ENCODE measurements around the gene C1QTNF2.

C1QTNF2 gene, protein sequence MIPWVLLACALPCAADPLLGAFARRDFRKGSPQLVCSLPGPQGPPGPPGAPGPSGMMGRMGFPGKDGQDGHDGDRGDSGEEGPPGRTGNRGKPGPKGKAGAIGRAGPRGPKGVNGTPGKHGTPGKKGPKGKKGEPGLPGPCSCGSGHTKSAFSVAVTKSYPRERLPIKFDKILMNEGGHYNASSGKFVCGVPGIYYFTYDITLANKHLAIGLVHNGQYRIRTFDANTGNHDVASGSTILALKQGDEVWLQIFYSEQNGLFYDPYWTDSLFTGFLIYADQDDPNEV

DNA sequence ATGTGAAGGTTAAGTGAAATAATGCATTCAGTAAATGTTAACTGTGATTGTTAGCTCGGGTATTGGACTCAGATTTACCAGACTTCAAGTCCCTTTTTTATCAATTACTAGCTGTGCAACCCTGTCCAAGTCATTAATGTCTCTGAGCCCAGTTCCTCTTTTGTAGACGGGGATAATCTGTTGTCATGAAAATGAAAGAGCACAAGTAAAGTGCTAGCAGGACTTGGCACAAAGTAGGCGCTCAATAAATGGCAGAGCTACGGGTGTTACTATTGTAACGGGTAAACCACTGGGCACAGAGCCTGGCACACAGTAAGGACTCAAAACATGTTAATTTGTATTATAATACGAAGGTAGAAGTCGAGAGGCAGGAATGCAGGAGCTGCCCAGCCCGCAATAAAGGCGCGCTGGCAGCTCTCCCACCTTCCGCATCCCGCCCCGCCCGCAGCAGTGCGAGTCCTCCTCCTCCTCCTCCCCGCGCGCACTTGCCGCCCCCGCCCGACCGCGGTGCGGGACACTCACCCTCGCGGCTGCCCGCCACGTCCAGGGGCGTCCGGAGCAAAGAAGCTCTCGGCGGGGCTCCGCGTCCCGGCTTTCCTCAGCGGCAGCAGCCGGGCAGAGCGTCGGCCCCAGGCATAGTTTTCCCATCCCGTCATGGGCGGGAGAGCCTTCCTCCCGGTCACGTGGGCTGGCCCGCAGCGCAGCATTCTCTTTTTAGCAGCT lies at the start of gene C1QTNF2:
TSS of gene C1QTNF2 (minus strand) at position 637 of the 723 bp plus-strand sequence. CDS start 15,615 bp downstream, outside the sequence.
- DNase-seq, result peak in 1 of 2 donors; percentile 31

DNA sequence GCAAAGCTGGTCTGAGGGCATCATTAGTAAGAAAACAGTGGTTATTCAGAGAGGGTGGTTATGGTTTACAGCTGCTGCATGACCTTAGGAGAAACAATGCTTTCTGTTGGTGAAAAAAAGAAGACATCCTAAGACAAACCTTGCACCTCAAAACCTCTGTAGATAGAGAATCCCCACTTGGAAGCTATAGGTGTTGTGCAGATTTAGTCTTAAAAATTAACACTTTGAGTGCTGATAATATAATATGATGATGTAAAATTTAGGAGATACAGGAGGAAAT lies 49.8 kb upstream of the C1QTNF2 start:
- no peak for DNase-seq

DNA sequence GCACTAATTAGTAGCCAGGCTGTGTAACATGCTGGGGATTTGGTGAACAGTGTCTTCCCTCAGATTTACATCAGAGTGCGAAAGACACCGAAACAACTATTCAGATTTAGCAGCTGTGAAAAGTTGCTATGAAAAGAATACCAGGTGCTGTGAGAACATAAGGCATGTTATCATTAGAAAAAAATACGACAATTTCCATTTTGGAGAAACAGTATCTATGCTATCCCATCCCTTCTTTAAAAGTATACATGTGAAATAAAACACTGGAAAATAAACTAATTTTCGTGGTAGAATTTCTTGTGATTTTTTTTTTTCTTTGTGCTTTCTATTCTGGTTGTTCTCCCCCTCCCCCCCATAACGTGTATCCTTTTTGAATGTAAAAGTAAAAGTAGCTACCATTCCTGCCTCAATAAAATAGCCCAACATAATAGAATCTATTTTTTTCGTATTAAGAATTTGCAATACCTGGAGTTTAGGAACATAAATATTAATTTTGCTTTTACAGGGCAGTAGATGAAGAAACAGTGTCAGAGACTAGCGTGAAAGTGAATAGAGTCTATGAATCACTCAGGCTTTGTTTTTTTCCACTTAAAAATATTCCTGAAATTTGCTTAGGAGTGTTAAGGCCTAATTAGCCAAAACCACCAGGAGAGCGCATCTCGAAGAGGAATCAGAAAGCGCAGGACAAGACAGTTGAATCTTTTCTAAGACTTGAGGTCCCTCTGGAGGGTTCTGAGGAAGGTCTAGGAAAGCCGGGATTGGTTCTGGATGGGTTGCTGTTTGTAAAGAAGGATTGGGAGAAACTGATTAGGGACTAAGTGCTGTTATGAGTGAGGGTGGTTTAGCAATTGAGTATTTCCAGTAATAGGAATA lies 49.3 kb upstream of the C1QTNF2 start:
- peak in 1 of 2 donors; percentile 11 for DNase-seq

DNA sequence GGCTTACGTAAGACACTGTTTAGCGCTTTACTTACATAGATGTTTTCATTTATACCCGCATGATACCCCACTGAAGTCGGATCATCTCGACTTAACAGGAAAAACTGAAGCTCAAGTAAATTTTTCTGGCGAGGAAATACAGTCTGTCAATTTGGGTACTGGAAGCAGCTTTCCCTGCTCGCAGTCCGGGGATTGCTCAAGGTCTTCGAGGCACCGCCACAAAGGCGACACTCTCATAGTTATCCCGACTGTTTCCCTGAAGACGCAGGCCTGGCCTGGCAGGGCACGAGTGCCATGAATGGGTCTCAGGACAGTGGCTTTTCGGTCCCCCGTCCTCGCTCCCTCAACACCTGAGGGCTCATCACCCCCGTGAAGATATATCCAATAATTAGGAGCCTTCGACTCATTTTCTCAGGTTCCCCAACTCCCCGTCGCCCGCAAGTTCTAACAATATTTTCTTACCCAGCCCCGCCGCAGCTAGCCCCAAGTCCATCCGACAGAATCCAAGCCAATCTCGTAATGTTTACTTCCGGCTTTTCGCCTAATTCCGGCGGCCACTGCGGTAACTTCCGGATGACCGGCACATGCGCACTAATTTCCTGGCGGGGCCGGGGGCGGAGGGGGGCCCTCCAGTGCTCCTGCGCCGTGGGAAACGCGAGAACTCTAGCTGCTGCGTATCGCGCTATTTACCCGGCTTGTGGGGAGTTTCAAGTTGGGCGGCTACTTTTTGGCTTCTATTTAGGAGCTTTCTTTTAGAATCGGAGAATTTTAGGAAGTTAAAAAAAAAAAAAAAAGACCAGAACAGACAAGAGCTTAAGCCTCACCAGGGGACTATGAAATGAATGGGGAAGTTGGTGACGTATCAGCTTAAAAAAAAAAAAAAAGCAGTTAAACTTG lies 48.4 kb upstream of the C1QTNF2 start, which contains the start of gene SLU7:
TSS of gene SLU7 (minus strand) at position 521 of the 897 bp plus-strand sequence. CDS start 3,787 bp downstream, outside the sequence.
- peak; percentile 96 to 97 for DNase-seq

DNA sequence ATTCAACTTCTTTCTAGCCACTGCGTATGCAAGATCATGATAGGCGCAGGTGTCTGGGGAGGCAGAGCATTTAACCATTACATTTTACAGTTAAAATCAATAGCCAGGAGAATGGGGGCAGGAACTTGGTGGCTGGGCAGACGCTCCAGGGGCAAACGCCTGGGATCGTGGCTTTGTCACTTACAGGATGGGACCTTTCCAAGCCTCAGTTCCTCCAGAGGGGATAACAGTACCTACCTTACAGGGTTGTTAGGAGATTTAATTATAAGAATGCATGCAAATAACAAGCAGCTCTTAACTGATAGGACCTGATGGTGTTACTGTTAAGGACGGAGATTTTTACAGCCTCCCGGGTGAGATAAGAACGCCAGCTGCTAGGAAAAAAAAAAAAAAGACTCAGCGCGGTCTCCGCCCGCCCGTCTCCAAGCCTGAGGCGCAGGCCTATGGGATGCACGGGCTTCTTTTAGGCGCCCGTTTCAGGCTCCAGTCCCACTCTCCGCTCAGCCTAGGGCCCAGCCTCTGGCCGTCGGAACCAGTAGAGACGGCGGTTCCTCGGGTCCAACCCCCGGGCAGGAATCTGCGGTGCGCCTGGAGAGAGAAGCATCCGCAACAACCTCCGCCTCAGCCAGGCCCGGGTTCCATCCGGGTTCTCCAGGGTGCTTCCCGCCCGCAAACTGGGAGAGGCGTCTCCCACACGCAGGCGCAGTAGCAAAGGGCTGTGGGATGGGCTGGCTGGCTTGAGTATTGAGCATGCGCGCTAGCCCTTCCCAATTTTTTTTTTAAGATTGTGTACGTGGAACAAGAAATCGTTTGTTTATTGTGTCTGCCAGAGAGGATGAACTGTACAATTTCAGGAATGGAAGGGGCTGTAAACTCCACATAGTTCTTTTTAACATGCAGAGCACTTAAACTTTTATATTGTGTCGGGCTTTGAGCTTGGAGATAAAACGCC lies 29.3 kb upstream of the C1QTNF2 start, which contains the start of gene FAM200C:
TSS of gene FAM200C (minus strand) at position 653 of the 952 bp plus-strand sequence. CDS start 4,564 bp downstream, outside the sequence.
- DNase-seq, result peak; percentile 90 to 92

DNA sequence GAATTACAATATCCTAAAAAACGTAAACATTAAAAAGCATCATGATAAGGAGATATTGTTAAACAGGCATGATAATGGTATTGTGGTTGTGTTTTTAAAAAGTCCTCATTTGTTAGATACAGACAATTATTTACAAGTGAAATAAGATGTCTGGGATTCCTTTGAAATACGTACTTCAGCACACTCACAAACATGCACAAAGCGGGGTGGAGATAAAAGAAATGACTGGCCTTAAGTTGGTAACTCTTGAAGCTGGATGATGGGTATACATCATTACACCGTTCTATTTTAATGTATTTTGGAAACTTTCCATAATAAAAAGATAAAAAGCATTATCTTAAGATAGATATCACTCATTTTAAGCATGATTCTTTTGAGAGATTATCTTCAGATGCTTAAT lies 28.4 kb upstream of the C1QTNF2 start:
- no peak for DNase-seq

DNA sequence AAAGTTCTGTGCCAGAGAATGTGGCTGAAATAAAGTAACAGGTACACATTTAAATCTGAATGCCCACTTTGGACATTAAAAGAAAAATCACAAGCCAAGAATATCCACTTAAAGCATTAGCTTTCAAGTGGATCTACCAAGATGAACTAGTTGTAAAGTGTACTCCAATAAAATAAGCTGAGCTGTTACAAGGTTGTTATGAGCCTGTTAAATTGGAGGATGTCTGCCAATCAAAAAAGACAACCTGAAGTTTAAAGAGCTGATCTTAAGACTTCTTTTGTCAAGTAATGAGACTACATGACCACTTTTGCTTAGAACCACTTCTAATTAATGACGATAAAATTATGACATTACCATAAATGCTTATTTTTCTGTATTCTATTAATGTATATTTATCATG lies 27.1 kb upstream of the C1QTNF2 start:
- no peak for DNase-seq

DNA sequence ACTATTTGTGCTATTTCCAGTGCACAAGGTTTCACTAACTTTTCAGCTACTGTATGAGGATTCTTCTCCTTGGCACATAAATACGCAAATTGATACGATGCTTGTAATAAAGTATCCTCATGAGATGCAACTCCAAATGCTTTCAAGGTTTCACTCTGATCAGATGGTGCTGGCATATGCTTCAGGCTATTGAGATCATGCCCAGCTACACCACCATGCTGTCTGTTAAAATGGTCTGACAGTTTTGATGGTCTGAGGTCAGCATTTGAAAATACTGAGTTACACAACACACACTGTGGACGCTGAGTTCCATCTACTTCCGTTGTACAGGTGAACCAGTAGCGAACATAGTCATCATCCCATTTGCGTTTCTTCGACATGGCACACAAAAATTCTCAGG lies 24.7 kb upstream of the C1QTNF2 start:
- no peak for DNase-seq

DNA sequence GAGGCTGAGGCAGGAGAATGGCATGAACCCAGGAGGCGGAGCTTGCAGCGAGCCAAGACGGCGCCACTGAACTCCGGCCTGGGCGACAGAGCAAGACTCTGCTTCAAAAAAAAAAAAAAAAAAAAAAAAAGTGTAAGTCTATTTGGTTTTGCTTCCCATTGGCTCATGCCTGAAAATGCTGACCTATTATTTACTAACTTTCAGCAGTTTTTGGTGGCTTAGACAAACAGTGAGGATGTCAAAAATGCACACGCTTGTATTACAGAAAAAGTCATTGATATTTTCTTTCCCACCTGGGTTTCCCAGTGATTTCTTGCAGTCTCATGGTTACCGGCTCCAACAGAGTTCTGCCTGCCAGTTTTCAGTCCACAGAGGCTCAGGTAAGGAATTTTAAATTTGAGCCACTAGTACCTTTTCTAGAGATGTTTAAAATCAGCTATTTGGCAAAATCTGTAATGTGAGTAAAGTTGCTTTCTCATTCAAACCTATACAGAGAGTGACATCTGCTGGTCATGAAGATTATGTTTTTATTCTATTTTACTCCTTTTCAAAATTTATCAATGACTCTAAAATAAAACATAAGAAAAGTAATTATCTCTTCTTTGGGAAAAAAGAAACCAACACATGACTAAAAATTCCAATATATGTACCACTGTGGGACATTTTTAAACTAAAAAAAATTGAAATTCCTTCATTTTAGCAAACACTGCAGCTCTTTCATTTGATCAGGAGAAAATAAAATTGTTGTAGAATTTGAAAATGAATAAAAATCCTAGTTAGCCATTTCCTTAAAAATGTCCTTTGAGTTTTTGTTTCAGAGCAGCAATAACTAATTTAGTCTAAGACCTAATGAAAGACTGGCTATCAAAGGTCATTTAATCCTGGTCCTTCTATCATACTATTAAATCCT lies 20.6 kb upstream of the C1QTNF2 start:
- DNase-seq, result peak; percentile 25 to 58

DNA sequence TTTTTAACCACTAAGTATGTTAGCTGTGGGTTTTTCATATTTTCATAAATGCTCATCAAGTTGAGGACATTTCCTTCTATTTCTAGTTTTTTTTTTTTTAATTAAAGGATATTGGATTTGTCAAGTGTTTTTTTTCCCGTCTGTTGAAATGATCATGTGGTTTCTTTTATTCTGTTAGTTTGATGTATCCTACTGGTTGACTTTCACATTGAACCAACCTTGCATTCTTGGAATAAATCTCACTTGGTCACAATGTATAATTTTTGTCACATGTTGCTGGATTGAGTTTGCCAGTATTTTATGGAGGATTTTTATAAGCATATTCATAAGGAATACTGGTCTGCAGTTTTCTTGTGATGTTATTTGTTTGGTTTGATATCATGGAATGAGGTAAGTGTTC lies 17.0 kb upstream of the C1QTNF2 start:
- no peak for DNase-seq

DNA sequence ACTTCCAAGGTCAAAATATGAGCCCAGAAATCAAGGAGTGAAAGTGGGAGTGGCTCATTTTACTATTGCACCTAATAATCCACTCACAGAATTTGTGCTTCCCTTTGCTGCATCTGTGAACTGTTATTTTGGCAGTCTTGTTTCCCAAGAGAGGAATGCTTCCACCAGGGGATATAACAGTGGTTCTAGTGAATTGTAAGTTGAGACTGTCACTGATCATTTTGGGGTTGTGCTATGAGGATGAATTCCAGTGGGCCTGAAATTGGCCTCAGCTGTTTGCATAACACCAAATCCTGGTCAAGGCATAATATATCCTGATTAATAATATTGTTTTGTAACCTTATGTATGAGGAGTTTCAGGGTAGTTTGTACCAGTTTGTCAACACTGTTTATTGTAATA lies 15.1 kb upstream of the C1QTNF2 start:
- DNase-seq, result no peak

DNA sequence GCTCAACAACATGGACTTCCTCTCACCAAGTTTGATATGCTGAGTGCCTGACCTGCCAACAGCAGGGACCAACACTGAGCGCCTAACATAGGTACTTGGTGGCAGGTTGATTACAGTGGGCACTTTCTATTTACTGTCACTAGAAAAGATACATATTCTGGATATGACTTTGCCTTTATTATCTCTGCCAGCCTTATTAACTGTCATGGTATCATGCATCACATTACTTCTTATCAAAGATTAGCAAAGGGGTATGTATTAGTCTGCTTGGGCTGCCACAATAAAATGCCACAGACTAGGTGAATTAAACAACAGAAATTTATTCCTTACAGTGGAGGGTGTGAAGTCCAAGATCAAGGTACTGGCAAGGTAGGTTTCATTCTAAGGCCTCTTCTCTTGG lies 14.3 kb upstream of the C1QTNF2 start:
- no peak for DNase-seq

DNA sequence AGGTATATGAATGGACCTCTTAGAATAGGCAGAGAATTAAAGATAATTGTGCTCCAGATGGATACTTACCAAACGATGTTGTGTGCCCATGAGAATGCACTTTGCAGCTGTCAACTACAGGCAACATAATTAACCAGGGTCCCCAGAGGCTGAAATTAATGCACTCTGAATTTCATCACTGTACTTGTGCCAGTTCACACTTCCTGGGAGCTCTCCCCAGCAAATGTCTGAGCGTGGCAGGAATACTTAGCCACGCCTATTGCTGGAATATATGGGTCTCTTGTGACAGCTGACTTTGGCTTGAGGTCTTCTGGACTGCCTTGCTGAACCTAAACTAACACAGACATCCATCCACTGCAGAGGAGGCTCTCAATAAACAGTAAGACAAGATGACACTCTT lies 11.9 kb upstream of the C1QTNF2 start:
- DNase-seq, result no peak

DNA sequence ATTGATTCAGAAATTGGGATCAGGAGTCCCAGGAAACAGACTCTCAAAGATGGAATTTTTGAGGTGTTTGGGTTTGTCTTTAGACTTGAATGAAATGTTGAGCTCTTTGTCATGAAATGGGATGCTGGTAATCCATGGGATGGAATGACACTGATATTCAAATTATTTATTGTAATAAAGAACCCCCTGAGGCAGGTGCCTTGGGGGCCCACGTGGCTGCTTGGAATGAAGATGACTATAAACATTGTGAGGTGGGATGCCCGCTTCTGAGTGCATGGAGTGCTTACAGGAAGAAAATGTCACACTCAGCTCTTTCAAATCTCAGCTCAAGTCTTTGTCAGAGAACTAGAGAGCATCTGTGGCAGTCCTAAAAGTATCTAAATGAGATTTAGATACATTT lies 9.6 kb upstream of the C1QTNF2 start:
- no peak for DNase-seq

DNA sequence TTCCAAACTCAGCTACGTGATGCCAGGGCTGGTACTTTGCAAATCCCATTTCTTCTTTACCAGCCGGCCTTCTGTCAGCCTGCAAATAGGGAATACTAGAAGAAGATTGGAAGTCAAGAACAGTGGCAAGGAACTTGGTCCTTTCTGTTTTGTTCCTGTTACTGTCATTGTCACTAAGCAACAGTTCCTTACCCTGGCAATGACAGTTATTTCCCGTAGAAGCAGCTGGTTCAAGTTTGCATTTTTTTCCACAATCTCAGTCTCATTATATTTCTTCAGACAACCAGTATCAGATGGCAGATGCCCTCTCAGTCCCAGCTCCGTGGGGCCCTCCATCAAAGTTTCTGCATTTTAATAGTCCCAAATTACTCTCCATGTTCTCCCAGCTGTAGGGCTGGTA lies 9.1 kb upstream of the C1QTNF2 start:
- no peak for DNase-seq

DNA sequence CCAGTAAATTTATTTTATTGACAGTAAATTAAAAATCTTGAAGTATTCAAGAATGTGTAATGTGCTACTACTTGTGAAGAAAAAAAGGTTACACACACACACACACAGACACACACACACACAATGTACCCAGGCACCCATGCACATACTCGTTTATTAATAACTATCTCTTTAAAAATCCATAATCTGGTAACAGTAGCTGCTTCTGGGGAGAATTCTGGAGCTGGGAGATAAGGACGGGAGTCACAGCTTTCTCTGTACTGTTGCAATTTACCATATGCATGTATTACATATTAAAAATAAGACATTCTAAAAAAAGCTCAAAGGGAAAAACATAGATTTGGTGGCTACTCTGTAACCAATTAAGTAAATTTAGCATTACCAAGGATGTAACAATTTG lies 7.9 kb upstream of the C1QTNF2 start:
- no peak for DNase-seq

DNA sequence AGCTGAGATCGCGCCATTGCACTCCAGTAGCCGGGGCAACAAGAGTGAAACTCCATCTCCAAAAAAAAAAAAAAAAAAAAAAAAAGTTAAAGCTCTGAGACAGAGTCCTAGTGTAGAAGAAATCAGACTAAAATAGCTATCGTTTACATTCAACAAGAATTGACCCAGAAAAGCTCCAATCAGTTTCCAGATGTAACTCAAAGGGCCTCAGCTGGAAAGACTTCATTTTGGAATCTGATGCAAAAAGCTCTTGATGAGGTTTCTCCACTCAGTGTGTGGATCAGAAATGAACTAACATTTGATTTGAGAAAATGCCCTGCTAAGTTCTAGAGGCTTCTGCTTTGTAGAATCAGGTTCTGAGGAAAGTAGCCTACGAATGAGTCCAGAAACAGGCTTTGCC lies 7.2 kb upstream of the C1QTNF2 start:
- DNase-seq, result no peak

DNA sequence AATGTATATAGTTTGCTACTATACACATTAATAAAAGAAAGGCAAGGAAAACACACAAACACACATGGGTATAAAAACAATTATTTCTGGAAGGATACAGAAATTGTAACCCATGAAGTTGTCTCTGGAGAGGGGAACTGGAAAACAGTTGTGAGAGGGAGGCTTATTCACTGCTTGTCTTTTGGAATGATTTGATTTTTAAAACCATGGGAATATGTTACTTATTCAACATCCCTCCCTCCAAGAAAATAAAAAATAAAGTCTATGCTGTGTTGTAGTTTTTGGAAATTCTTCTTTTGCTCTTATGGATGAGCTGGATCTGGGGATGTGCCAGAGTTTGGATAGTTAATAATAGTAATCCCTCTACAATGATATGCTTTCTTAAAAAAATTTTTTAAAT lies 6.0 kb upstream of the C1QTNF2 start:
- no peak for DNase-seq

DNA sequence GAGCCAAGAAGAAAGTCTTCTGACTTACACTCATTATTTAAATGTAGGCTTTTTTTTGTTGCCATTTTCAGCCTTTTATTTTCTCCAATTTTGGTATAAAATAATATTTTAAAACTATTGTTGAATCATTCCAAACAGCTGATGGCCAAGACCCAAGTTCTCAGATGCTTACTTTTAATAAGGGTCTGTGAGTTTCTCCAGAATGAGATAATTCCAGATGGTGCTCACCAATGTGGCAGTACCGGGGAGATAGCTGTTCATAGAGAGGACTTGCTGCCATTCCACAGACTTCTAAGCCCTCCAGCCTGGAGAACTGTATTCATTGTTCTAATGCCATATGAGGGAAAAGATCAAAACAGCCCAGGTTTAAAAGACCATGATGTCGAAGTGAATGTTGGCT lies 5.3 kb upstream of the C1QTNF2 start:
- DNase-seq, result no peak

DNA sequence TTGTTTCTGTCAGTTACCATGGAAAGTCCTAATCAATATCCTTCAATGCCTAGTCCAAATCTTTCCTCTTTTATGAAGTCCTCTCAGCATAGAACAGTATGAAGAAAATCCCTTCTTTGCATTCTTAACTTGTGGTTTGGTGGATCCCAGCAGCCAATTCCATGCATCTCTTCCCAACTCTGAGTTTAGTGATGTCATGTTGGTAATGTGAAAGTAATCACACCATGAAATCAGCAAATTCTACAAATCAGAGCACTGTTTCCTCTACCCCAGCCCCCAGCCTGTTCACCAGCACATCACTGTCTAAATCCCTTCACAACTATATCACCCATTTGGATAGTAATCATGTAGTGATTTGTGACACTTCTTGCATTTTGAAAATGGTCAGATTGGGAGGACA lies 4.7 kb upstream of the C1QTNF2 start:
- DNase-seq, result no peak

All from inflammatory macrophage treated with lipopolysaccharide for 1 hour (primary cell).